ENCODE data around the gene ZBTB20. TPM values are rescaled to one million over a fixed set of nuclear protein-coding genes. Genes with fewer than 3 reads are reported as not detected.

ZBTB20 gene
- polyA plus RNA-seq, 1 of the 3 experiments (the other 2 are of a cell fraction): 0.43 TPM

DNA sequence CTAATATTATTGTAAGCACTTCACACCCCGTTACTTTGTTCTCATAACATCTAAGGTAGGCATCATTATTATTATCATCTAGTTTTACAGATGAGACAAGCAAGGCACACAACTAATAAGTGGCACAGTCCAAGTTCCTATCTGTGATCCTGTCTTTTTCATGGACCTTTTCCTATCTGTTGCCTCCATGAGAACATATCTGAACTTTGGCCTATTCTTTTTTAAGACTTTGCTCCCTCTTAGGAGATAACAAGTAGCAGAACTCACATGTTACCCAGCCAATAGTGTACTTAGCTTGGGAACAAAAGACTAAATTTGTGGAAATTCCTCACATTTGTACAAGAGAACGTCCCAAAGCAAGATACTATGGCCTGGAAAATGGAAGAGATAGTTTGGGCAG is 680.8 kb downstream of the ZBTB20 start:
- Histone ChIP-seq H3K9me2 (no peaks in the 10 kb centered on the region), H3F3A (replicated peaks; ENCODE audit: insufficient read depth) (no peaks in the 10 kb centered on the region), H3K79me2 (ENCODE audit: insufficient read depth) (no peaks in the 10 kb centered on the region; the same call in 1 of the 2 replicates), H4K20me1 (ENCODE audit: insufficient read depth) (no peaks in the 10 kb centered on the region), H3K4me3 (ENCODE audit: low read depth in 2 of 2, low read length in 1 of 2) (no peak overlapping the region), H3K4me2 (no peak overlapping the region), H3K9ac (no peak overlapping the region), H3K27ac (ENCODE audit: low read depth in 2 of 2, low read length in 1 of 2) (no peak overlapping the region), H3K27me3 (ENCODE audit: insufficient read depth) (no peaks in the 10 kb centered on the region), H2AFZ (ENCODE audit: low read depth) (no peak overlapping the region), H3K4me1 (ENCODE audit: control insufficient read depth in 1 of 2, insufficient read depth in 2 of 2, low read depth in 1 of 2, low read length in 1 of 2) (no peaks in the 10 kb centered on the region), H3K36me3 (replicated peaks in 1 of 2; ENCODE audit: control insufficient read depth in 1 of 2, insufficient read depth in 2 of 2, low read length in 1 of 2) (no peaks in the 10 kb centered on the region), H3K9me3 (no peaks in the 10 kb centered on the region)
- TF ChIP-seq, protein P1, sequence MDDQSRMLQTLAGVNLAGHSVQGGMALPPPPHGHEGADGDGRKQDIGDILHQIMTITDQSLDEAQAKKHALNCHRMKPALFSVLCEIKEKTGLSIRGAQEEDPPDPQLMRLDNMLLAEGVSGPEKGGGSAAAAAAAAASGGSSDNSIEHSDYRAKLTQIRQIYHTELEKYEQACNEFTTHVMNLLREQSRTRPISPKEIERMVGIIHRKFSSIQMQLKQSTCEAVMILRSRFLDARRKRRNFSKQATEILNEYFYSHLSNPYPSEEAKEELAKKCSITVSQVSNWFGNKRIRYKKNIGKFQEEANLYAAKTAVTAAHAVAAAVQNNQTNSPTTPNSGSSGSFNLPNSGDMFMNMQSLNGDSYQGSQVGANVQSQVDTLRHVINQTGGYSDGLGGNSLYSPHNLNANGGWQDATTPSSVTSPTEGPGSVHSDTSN (IDR thresholded peaks at IDR 0.05): no peak
- no peak for TF ChIP-seq GATA2 (CRISPR knock-in tag; IDR thresholded peaks at IDR 0.05)
- no peak for TF ChIP-seq NFIC (IDR thresholded peaks at IDR 0.05; ENCODE audit: borderline replicate concordance)
- no peak for TF ChIP-seq FOXJ3 (CRISPR knock-in tag; IDR thresholded peaks at IDR 0.05)
- TF ChIP-seq FOSL2 (IDR thresholded peaks at IDR 0.05; ENCODE audit: borderline replicate concordance, low read depth): no peak
- TF ChIP-seq EZH2phosphoT487 (IDR thresholded peaks at IDR 0.05; ENCODE audit: borderline replicate concordance, low read depth): no peak
- CTCF ChIA-PET: interaction anchor here (0.7 to 1.1 kb wide), 2 partner anchors 48 to 449 kb away, joined by 3 read pairs; no protein-coding TSS in a partner anchor
- POLR2A ChIA-PET: no interaction called here
- no peak for DNase-seq
- 86% methylated on average over 2 of the region's 2 CpGs for WGBS (ENCODE audit: low lambda C conversion rate)

DNA sequence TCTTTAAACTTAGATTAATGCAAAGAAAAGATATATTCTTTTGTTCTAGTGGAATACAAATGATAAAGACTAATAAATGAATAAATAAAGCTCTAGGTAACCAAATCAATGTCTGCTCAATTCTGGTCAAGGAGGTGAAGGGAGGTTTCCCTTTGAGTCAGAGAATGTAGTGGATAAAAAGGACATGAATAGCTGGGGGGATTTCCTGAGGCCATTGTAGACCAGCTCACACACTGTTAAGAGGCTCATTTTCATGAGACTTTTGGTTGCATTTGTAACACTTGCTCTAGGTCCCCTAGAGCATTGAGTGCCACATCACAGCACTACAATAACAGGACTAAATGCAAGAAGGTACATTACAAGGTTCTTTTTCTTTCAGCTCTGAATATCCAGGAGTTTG is 682.5 kb downstream of the ZBTB20 start:
- Histone ChIP-seq H4K20me1 (ENCODE audit: insufficient read depth) (no peaks in the 10 kb centered on the region), H2AFZ (ENCODE audit: low read depth) (no peak overlapping the region), H3K4me3 (ENCODE audit: low read depth in 2 of 2, low read length in 1 of 2) (no peak overlapping the region), H3K9me2 (no peaks in the 10 kb centered on the region), H3F3A (replicated peaks; ENCODE audit: insufficient read depth) (no peaks in the 10 kb centered on the region), H3K9ac (no peak overlapping the region), H3K36me3 (replicated peaks in 1 of 2; ENCODE audit: control insufficient read depth in 1 of 2, insufficient read depth in 2 of 2, low read length in 1 of 2) (no peaks in the 10 kb centered on the region), H3K4me1 (ENCODE audit: control insufficient read depth in 1 of 2, insufficient read depth in 2 of 2, low read depth in 1 of 2, low read length in 1 of 2) (no peaks in the 10 kb centered on the region), H3K4me2 (no peak overlapping the region), H3K27me3 (ENCODE audit: insufficient read depth) (no peaks in the 10 kb centered on the region), H3K27ac (ENCODE audit: low read depth in 2 of 2, low read length in 1 of 2) (no peak overlapping the region), H3K79me2 (ENCODE audit: insufficient read depth) (no peaks in the 10 kb centered on the region; the same call in 1 of the 2 replicates), H3K9me3 (no peaks in the 10 kb centered on the region)
- DNase-seq: no peak
- CTCF ChIA-PET: interaction anchor here (0.6 to 0.8 kb wide), 3 partner anchors 12 to 75 kb away, joined by 3 read pairs; no protein-coding TSS in a partner anchor
- POLR2A ChIA-PET: no interaction called here
- TF ChIP-seq, protein P1 (IDR thresholded peaks at IDR 0.05): no peak
- TF ChIP-seq, protein P2, sequence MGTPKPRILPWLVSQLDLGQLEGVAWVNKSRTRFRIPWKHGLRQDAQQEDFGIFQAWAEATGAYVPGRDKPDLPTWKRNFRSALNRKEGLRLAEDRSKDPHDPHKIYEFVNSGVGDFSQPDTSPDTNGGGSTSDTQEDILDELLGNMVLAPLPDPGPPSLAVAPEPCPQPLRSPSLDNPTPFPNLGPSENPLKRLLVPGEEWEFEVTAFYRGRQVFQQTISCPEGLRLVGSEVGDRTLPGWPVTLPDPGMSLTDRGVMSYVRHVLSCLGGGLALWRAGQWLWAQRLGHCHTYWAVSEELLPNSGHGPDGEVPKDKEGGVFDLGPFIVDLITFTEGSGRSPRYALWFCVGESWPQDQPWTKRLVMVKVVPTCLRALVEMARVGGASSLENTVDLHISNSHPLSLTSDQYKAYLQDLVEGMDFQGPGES (IDR thresholded peaks at IDR 0.05; ENCODE audit: low read depth, low read length): no peak
- TF ChIP-seq YY1 (IDR thresholded peaks at IDR 0.05; ENCODE audit: low read depth) (no peak), GATA2 (CRISPR knock-in tag; IDR thresholded peaks at IDR 0.05) (no peak), RFX5 (IDR thresholded peaks at IDR 0.05; ENCODE audit: low read length) (no peak), CHD2 (IDR thresholded peaks at IDR 0.05; ENCODE audit: low read length, partially characterized antibody) (no peak), POLR2AphosphoS5 (IDR thresholded peaks at IDR 0.05; ENCODE audit: low read depth, low read length) (no peak), FOXJ3 (CRISPR knock-in tag; IDR thresholded peaks at IDR 0.05) (no peak), GABPA (IDR thresholded peaks at IDR 0.05; ENCODE audit: low read depth) (no peak), MEF2A (IDR thresholded peaks at IDR 0.05; ENCODE audit: borderline replicate concordance, low read depth) (no peak), EP300 (IDR thresholded peaks at IDR 0.05; ENCODE audit: borderline replicate concordance in 1 of 2, low read depth in 1 of 2, low read length in 1 of 2) (no peak)
- TF ChIP-seq, protein P3, sequence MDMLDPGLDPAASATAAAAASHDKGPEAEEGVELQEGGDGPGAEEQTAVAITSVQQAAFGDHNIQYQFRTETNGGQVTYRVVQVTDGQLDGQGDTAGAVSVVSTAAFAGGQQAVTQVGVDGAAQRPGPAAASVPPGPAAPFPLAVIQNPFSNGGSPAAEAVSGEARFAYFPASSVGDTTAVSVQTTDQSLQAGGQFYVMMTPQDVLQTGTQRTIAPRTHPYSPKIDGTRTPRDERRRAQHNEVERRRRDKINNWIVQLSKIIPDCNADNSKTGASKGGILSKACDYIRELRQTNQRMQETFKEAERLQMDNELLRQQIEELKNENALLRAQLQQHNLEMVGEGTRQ (IDR thresholded peaks at IDR 0.05; ENCODE audit: borderline replicate concordance, low read depth, low read length): no peak
- TF ChIP-seq, protein P4, sequence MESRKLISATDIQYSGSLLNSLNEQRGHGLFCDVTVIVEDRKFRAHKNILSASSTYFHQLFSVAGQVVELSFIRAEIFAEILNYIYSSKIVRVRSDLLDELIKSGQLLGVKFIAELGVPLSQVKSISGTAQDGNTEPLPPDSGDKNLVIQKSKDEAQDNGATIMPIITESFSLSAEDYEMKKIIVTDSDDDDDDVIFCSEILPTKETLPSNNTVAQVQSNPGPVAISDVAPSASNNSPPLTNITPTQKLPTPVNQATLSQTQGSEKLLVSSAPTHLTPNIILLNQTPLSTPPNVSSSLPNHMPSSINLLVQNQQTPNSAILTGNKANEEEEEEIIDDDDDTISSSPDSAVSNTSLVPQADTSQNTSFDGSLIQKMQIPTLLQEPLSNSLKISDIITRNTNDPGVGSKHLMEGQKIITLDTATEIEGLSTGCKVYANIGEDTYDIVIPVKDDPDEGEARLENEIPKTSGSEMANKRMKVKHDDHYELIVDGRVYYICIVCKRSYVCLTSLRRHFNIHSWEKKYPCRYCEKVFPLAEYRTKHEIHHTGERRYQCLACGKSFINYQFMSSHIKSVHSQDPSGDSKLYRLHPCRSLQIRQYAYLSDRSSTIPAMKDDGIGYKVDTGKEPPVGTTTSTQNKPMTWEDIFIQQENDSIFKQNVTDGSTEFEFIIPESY (IDR thresholded peaks at IDR 0.05; ENCODE audit: borderline replicate concordance, low read depth): no peak
- TF ChIP-seq, protein P5, sequence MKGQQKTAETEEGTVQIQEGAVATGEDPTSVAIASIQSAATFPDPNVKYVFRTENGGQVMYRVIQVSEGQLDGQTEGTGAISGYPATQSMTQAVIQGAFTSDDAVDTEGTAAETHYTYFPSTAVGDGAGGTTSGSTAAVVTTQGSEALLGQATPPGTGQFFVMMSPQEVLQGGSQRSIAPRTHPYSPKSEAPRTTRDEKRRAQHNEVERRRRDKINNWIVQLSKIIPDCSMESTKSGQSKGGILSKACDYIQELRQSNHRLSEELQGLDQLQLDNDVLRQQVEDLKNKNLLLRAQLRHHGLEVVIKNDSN (IDR thresholded peaks at IDR 0.05; ENCODE audit: borderline replicate concordance, low read depth): no peak

All from SK-N-SH (cell line).